ENCODE results near the gene IQSEC1. TPM values are rescaled to one million over a fixed set of nuclear protein-coding genes. Genes with fewer than 3 reads are reported as not detected.

IQSEC1 gene
- total RNA-seq, 1 donor from 2014 or later: 27.1 TPM

- Histone ChIP-seq H3K9me3 (ENCODE audit: control insufficient read depth in 3 of 3, low read length in 3 of 3) (no peaks in the 10 kb centered on the region), H3K4me1 (ENCODE audit: control insufficient read depth in 3 of 3, insufficient read depth in 3 of 3, low read length in 3 of 3) (peaks cover 84 to 100% (median 92%) of the 10 kb centered on the region in 3 donors), H3K27me3 (ENCODE audit: control insufficient read depth in 3 of 3, insufficient read depth in 3 of 3, low read length in 3 of 3) (no peaks in the 10 kb centered on the region), H3K27ac (ENCODE audit: low read depth, low read length) (peak overlapping the region; percentile 69), H3K4me3 (ENCODE audit: low read length in 3 of 3) (peak overlapping the region in 1 of 3 donors; percentile 35), H3K9ac (ENCODE audit: low read depth in 1 of 3, low read length in 3 of 3) (peak overlapping the region in 2 of 3 donors; percentile 16 to 38), H3K36me3 (ENCODE audit: control insufficient read depth in 3 of 3, insufficient read depth in 3 of 3, low read length in 3 of 3) (peaks cover 0 to 2% (median 0%) of the 10 kb centered on the region in 3 donors)
These were observed 116.9 kb downstream of the IQSEC1 start for GRCh38 chr3:12956316-12956660.

GRCh38 chr3:12955651-12956315, 117.4 kb downstream of the IQSEC1 start:
- H3K36me3 ChIP-seq (ENCODE audit: control insufficient read depth in 3 of 3, insufficient read depth in 3 of 3, low read length in 3 of 3): peaks cover 0 to 2% (median 0%) of the 10 kb centered on the region in 3 donors
- peaks cover 79 to 95% (median 87%) of the 10 kb centered on the region in 3 donors for H3K4me1 ChIP-seq (ENCODE audit: control insufficient read depth in 3 of 3, insufficient read depth in 3 of 3, low read length in 3 of 3)
- H3K9me3 ChIP-seq (ENCODE audit: control insufficient read depth in 3 of 3, low read length in 3 of 3): no peaks in the 10 kb centered on the region
- no peaks in the 10 kb centered on the region for H3K27me3 ChIP-seq (ENCODE audit: control insufficient read depth in 3 of 3, insufficient read depth in 3 of 3, low read length in 3 of 3)
- peak overlapping the region in 2 of 3 donors; percentile 32 to 35 for H3K4me3 ChIP-seq (ENCODE audit: low read length in 3 of 3)
- peak overlapping the region; percentile 69 for H3K27ac ChIP-seq (ENCODE audit: low read depth, low read length)
- peak overlapping the region; percentile 38 to 74 (median 72) for H3K9ac ChIP-seq (ENCODE audit: low read depth in 1 of 3, low read length in 3 of 3)

GRCh38 chr3:12954891-12955650, 118.2 kb downstream of the IQSEC1 start:
- H3K9ac ChIP-seq (ENCODE audit: low read depth in 1 of 3, low read length in 3 of 3): peak overlapping the region; percentile 72 to 76 (median 74)
- H3K4me1 ChIP-seq (ENCODE audit: control insufficient read depth in 3 of 3, insufficient read depth in 3 of 3, low read length in 3 of 3): peaks cover 73 to 91% (median 80%) of the 10 kb centered on the region in 3 donors
- H3K27me3 ChIP-seq (ENCODE audit: control insufficient read depth in 3 of 3, insufficient read depth in 3 of 3, low read length in 3 of 3): no peaks in the 10 kb centered on the region
- H3K36me3 ChIP-seq (ENCODE audit: control insufficient read depth in 3 of 3, insufficient read depth in 3 of 3, low read length in 3 of 3): no peaks in the 10 kb centered on the region
- H3K4me3 ChIP-seq (ENCODE audit: low read length in 3 of 3): peak overlapping the region in 2 of 3 donors; percentile 29 to 32
- no peaks in the 10 kb centered on the region for H3K9me3 ChIP-seq (ENCODE audit: control insufficient read depth in 3 of 3, low read length in 3 of 3)
- peak overlapping the region; percentile 69 for H3K27ac ChIP-seq (ENCODE audit: low read depth, low read length)

GRCh38 chr3:12954180-12954579, 119.0 kb downstream of the IQSEC1 start:
- Histone ChIP-seq H3K27ac (ENCODE audit: low read depth, low read length) (peak overlapping the region; percentile 69), H3K36me3 (ENCODE audit: control insufficient read depth in 3 of 3, insufficient read depth in 3 of 3, low read length in 3 of 3) (no peaks in the 10 kb centered on the region), H3K4me3 (ENCODE audit: low read length in 3 of 3) (no peak overlapping the region), H3K4me1 (ENCODE audit: control insufficient read depth in 3 of 3, insufficient read depth in 3 of 3, low read length in 3 of 3) (peaks cover 73 to 91% (median 78%) of the 10 kb centered on the region in 3 donors), H3K9me3 (ENCODE audit: control insufficient read depth in 3 of 3, low read length in 3 of 3) (no peaks in the 10 kb centered on the region), H3K27me3 (ENCODE audit: control insufficient read depth in 3 of 3, insufficient read depth in 3 of 3, low read length in 3 of 3) (no peaks in the 10 kb centered on the region), H3K9ac (ENCODE audit: low read depth in 1 of 3, low read length in 3 of 3) (peak overlapping the region; percentile 18 to 76 (median 74))

- Histone ChIP-seq H3K4me3 (ENCODE audit: low read length in 3 of 3) (no peak overlapping the region), H3K9me3 (ENCODE audit: control insufficient read depth in 3 of 3, low read length in 3 of 3) (no peaks in the 10 kb centered on the region), H3K27ac (ENCODE audit: low read depth, low read length) (peak overlapping the region; percentile 69), H3K36me3 (ENCODE audit: control insufficient read depth in 3 of 3, insufficient read depth in 3 of 3, low read length in 3 of 3) (no peaks in the 10 kb centered on the region), H3K27me3 (ENCODE audit: control insufficient read depth in 3 of 3, insufficient read depth in 3 of 3, low read length in 3 of 3) (no peaks in the 10 kb centered on the region), H3K9ac (ENCODE audit: low read depth in 1 of 3, low read length in 3 of 3) (peak overlapping the region; percentile 34 to 76 (median 74)), H3K4me1 (ENCODE audit: control insufficient read depth in 3 of 3, insufficient read depth in 3 of 3, low read length in 3 of 3) (peaks cover 73 to 91% (median 78%) of the 10 kb centered on the region in 3 donors)
These were observed 119.8 kb downstream of the IQSEC1 start for GRCh38 chr3:12953201-12953995.

- Histone ChIP-seq H3K36me3 (ENCODE audit: control insufficient read depth in 3 of 3, insufficient read depth in 3 of 3, low read length in 3 of 3) (no peaks in the 10 kb centered on the region), H3K9ac (ENCODE audit: low read depth in 1 of 3, low read length in 3 of 3) (peak overlapping the region; percentile 21 to 34 (median 33)), H3K27me3 (ENCODE audit: control insufficient read depth in 3 of 3, insufficient read depth in 3 of 3, low read length in 3 of 3) (no peaks in the 10 kb centered on the region), H3K4me1 (ENCODE audit: control insufficient read depth in 3 of 3, insufficient read depth in 3 of 3, low read length in 3 of 3) (peaks cover 74 to 91% (median 79%) of the 10 kb centered on the region in 3 donors), H3K4me3 (ENCODE audit: low read length in 3 of 3) (no peak overlapping the region), H3K9me3 (ENCODE audit: control insufficient read depth in 3 of 3, low read length in 3 of 3) (no peaks in the 10 kb centered on the region), H3K27ac (ENCODE audit: low read depth, low read length) (no peak overlapping the region)
These were observed 120.7 kb downstream of the IQSEC1 start for GRCh38 chr3:12952343-12953200.

GRCh38 chr3:12948891-12949711, 124.1 kb downstream of the IQSEC1 start:
- Histone ChIP-seq H3K9me3 (ENCODE audit: control insufficient read depth in 3 of 3, low read length in 3 of 3) (no peaks in the 10 kb centered on the region), H3K36me3 (ENCODE audit: control insufficient read depth in 3 of 3, insufficient read depth in 3 of 3, low read length in 3 of 3) (no peaks in the 10 kb centered on the region), H3K4me1 (ENCODE audit: control insufficient read depth in 3 of 3, insufficient read depth in 3 of 3, low read length in 3 of 3) (peaks cover 70 to 91% (median 73%) of the 10 kb centered on the region in 3 donors), H3K27ac (ENCODE audit: low read depth, low read length) (no peak overlapping the region), H3K9ac (ENCODE audit: low read depth in 1 of 3, low read length in 3 of 3) (peak overlapping the region in 1 of 3 donors; percentile 33), H3K27me3 (ENCODE audit: control insufficient read depth in 3 of 3, insufficient read depth in 3 of 3, low read length in 3 of 3) (no peaks in the 10 kb centered on the region), H3K4me3 (ENCODE audit: low read length in 3 of 3) (peak overlapping the region in 1 of 3 donors; percentile 7)

- no peak overlapping the region for H3K4me3 ChIP-seq (ENCODE audit: low read length in 3 of 3)
- peak overlapping the region; percentile 20 to 40 (median 27) for H3K9ac ChIP-seq (ENCODE audit: low read depth in 1 of 3, low read length in 3 of 3)
- H3K9me3 ChIP-seq (ENCODE audit: control insufficient read depth in 3 of 3, low read length in 3 of 3): no peaks in the 10 kb centered on the region
- no peaks in the 10 kb centered on the region for H3K27me3 ChIP-seq (ENCODE audit: control insufficient read depth in 3 of 3, insufficient read depth in 3 of 3, low read length in 3 of 3)
- H3K27ac ChIP-seq (ENCODE audit: low read depth, low read length): no peak overlapping the region
- H3K4me1 ChIP-seq (ENCODE audit: control insufficient read depth in 3 of 3, insufficient read depth in 3 of 3, low read length in 3 of 3): peaks cover 70 to 91% (median 73%) of the 10 kb centered on the region in 3 donors
- no peaks in the 10 kb centered on the region for H3K36me3 ChIP-seq (ENCODE audit: control insufficient read depth in 3 of 3, insufficient read depth in 3 of 3, low read length in 3 of 3)
These were observed 124.9 kb downstream of the IQSEC1 start for GRCh38 chr3:12948371-12948770.
